HepG2 (cell line): ENCODE data around the gene C17orf75. TPM values are rescaled to one million over a fixed set of nuclear protein-coding genes. Genes with fewer than 3 reads are reported as not detected.

Experiments used
- CC2D1A ChIP-seq: sonication (generic); formaldehyde crosslinking; IDR thresholded peaks from 2 replicates; pipeline ENCODE4 v1.8.1; 2023; ENCODE audit warnings: mild to moderate bottlenecking, missing genetic modification reagents
- CHD4 ChIP-seq: fragments of 200-600 bp; sonication (generic); IDR thresholded peaks from 2 replicates; pipeline ENCODE4 v1.7.0; 2017; ENCODE audit warnings: mild to moderate bottlenecking, low read length, borderline replicate concordance
- CREB3 ChIP-seq: sonication (generic); formaldehyde crosslinking; IDR thresholded peaks from 2 replicates; pipeline ENCODE4 v1.5.0; 2020; ENCODE audit warnings: missing genetic modification reagents
- CSRNP1 ChIP-seq: sonication (generic); formaldehyde crosslinking; IDR thresholded peaks from 2 replicates; pipeline ENCODE4 v1.8.1; 2023; ENCODE audit warnings: mild to moderate bottlenecking, missing genetic modification reagents
- EEA1 ChIP-seq: sonication (generic); formaldehyde crosslinking; IDR thresholded peaks from 2 replicates; pipeline ENCODE4 v1.5.1; 2020; ENCODE audit warnings: mild to moderate bottlenecking, missing genetic modification reagents, borderline replicate concordance
- HMG20B ChIP-seq: conservative IDR thresholded peaks from 2 replicates; pipeline ENCODE4 v1.6.1; 2016; ENCODE audit warnings: missing genetic modification reagents, missing compliant biosample characterization
- NKX3-1 ChIP-seq: sonication (generic); formaldehyde crosslinking; IDR thresholded peaks from 2 replicates; pipeline ENCODE4 v1.5.0; 2020; ENCODE audit warnings: missing genetic modification reagents
- PCBP2 ChIP-seq: fragments of 200-400 bp; formaldehyde crosslinking; optimal IDR thresholded peaks from 2 replicates; pipeline ENCODE3; 2018; ENCODE audit warnings: low read length, low read depth; ENCODE audit not compliant: poor library complexity, severe bottlenecking
- RBM39 ChIP-seq: fragments of 200-400 bp; formaldehyde crosslinking; IDR thresholded peaks from one replicate; pipeline ENCODE4 v1.6.1; 2018; ENCODE audit warnings: antibody characterized with exemption, mild to moderate bottlenecking, low read depth, low read length; ENCODE audit not compliant: poor library complexity, severe bottlenecking
- RNF2 ChIP-seq: fragments of 450-650 bp; conservative IDR thresholded peaks from 2 replicates; pipeline ENCODE4 v1.6.1; 2016; ENCODE audit warnings: low read depth
- SAFB2 ChIP-seq: sonication (generic); formaldehyde crosslinking; IDR thresholded peaks from 2 replicates; pipeline ENCODE4 v1.5.1; 2020; ENCODE audit warnings: missing genetic modification reagents, low read depth, mild to moderate bottlenecking, borderline replicate concordance
- SRSF4 ChIP-seq: fragments of 200-400 bp; formaldehyde crosslinking; IDR thresholded peaks from one replicate; pipeline ENCODE4 v1.6.1; 2018; ENCODE audit warnings: mild to moderate bottlenecking, low read depth, low read length, moderate library complexity; ENCODE audit not compliant: poor library complexity, severe bottlenecking
- TARDBP ChIP-seq: sonication (generic); formaldehyde crosslinking; IDR thresholded peaks from 2 replicates; pipeline ENCODE4 v1.8.0; 2022; ENCODE audit warnings: mild to moderate bottlenecking, missing genetic modification reagents
- TBP ChIP-seq: sonication (generic); formaldehyde crosslinking; IDR thresholded peaks from 2 replicates; pipeline ENCODE4 v1.5.0; 2020; ENCODE audit warnings: missing genetic modification reagents
- TFDP2 ChIP-seq: sonication (generic); formaldehyde crosslinking; IDR thresholded peaks from 2 replicates; pipeline ENCODE4 v1.4.0; 2020; ENCODE audit warnings: missing genetic modification reagents
- ZFP36L1 ChIP-seq: sonication (generic); formaldehyde crosslinking; IDR thresholded peaks from 2 replicates; pipeline ENCODE4 v1.8.0; 2022; ENCODE audit warnings: mild to moderate bottlenecking, missing genetic modification reagents, moderate library complexity
- ZFP90 ChIP-seq: sonication (generic); formaldehyde crosslinking; IDR thresholded peaks from 2 replicates; pipeline ENCODE4 v1.8.0; 2022; ENCODE audit warnings: missing genetic modification reagents, mild to moderate bottlenecking, inconsistent platforms, borderline replicate concordance
- ZNF432 ChIP-seq: sonication (generic); formaldehyde crosslinking; IDR thresholded peaks from 2 replicates; pipeline ENCODE4 v1.5.0; 2020; ENCODE audit warnings: missing genetic modification reagents, mild to moderate bottlenecking, borderline replicate concordance
- polyA plus RNA-seq, 8 experiments: library from polyadenylated mRNA; depleted of rRNA in 3 of 8; stranded (reverse) in 7 of 8; unstranded in 1 of 8; fragments of >200 nt; fragmentation: Illumina TruSeq in 4 of 8; extraction: Trizol in 4 of 8; gene quantifications; 2 replicates each; pipeline versions ENCODE4 v1.2.1 to v1.2.3, GENCODE V29; 2011 to 2016; ENCODE audit warnings: low read depth in 4 of 8, missing spikeins in 1 of 8, mixed read lengths in 1 of 8; ENCODE audit not compliant: insufficient read depth in 1 of 8
- total RNA-seq, 5 experiments: library from RNA; depleted of rRNA; stranded (reverse); fragments of >200 nt; fragmentation: Illumina TruSeq; extraction: Trizol; gene quantifications; 2 replicates each; pipeline ENCODE4 v1.2.3, GENCODE V29; 2016; ENCODE audit warnings: low read depth in 1 of 5
- TF ChIP-seq, protein P1 (sequence below): sonication (generic); formaldehyde crosslinking; IDR thresholded peaks from 2 replicates; pipeline ENCODE4 v1.4.0; 2020; ENCODE audit warnings: missing genetic modification reagents
- TF ChIP-seq, protein P2 (sequence below): sonication (generic); formaldehyde crosslinking; IDR thresholded peaks from 2 replicates; pipeline ENCODE4 v1.5.1; 2020; ENCODE audit warnings: mild to moderate bottlenecking, missing genetic modification reagents, moderate library complexity
- TF ChIP-seq, protein P3 (sequence below): sonication (generic); formaldehyde crosslinking; IDR thresholded peaks from 2 replicates; pipeline ENCODE4 v1.4.0; 2020; ENCODE audit warnings: mild to moderate bottlenecking, missing genetic modification reagents

The C17orf75 gene
- total and polyA plus RNA-seq, 2 of the 13 experiments (the other 11 are each of a cell fraction or from before 2014, with no cell fraction given) = 16.2 to 33.0 TPM

- TF ChIP-seq TARDBP (CRISPR knock-in tag) (peak; percentile 80; the same call in 1 of the 2 replicates), TBP (CRISPR knock-in tag) (no peak), CREB3 (CRISPR knock-in tag) (no peak), SRSF4 (no peak), CC2D1A (CRISPR knock-in tag) (no peak), HMG20B (peak; percentile 70; the same call in 1 of the 2 replicates), ZFP90 (no peak), CSRNP1 (CRISPR knock-in tag) (no peak), NKX3-1 (CRISPR knock-in tag) (no peak), SAFB2 (no peak; the same call in 1 of the 2 replicates), PCBP2 (no peak), RBM39 (no peak), ZNF432 (no peak), TFDP2 (no peak), ZFP36L1 (CRISPR knock-in tag) (no peak), CHD4 (no peak), RNF2 (no peak; the same call in 1 of the 2 replicates), EEA1 (no peak)
- TF ChIP-seq, protein P1, sequence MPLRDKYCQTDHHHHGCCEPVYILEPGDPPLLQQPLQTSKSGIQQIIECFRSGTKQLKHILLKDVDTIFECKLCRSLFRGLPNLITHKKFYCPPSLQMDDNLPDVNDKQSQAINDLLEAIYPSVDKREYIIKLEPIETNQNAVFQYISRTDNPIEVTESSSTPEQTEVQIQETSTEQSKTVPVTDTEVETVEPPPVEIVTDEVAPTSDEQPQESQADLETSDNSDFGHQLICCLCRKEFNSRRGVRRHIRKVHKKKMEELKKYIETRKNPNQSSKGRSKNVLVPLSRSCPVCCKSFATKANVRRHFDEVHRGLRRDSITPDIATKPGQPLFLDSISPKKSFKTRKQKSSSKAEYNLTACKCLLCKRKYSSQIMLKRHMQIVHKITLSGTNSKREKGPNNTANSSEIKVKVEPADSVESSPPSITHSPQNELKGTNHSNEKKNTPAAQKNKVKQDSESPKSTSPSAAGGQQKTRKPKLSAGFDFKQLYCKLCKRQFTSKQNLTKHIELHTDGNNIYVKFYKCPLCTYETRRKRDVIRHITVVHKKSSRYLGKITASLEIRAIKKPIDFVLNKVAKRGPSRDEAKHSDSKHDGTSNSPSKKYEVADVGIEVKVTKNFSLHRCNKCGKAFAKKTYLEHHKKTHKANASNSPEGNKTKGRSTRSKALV = no peak
- TF ChIP-seq, protein P2, sequence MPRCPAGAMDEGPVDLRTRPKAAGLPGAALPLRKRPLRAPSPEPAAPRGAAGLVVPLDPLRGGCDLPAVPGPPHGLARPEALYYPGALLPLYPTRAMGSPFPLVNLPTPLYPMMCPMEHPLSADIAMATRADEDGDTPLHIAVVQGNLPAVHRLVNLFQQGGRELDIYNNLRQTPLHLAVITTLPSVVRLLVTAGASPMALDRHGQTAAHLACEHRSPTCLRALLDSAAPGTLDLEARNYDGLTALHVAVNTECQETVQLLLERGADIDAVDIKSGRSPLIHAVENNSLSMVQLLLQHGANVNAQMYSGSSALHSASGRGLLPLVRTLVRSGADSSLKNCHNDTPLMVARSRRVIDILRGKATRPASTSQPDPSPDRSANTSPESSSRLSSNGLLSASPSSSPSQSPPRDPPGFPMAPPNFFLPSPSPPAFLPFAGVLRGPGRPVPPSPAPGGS (CRISPR knock-in tag) = peak; percentile 47; the same call in 1 of the 2 replicates
- TF ChIP-seq, protein P3, sequence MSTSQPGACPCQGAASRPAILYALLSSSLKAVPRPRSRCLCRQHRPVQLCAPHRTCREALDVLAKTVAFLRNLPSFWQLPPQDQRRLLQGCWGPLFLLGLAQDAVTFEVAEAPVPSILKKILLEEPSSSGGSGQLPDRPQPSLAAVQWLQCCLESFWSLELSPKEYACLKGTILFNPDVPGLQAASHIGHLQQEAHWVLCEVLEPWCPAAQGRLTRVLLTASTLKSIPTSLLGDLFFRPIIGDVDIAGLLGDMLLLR (CRISPR knock-in tag) = no peak
These were observed 38.9 kb downstream of the C17orf75 start (continued) for GRCh38 chr17:32302860-32303649.
